HG03097 (cell line): Measurements from ENCODE around the gene KCTD11.
"Not testable (repeated sequence)": the region's sequence is repeated elsewhere in the genome, so short reads cannot be mapped to it uniquely, and the experiment has no call there.

Experiments used
- ATAC-seq: cut with Tn5 transposase; IDR thresholded peaks from one replicate; pipeline ENCODE4 v1.9.1; 2021; ENCODE audit not compliant: unreplicated experiment, low FRiP score

The KCTD11 gene

GRCh38 chr17:7321466-7321865 lies 30.5 kb upstream of the KCTD11 start:
- ATAC-seq: no peak

DNA sequence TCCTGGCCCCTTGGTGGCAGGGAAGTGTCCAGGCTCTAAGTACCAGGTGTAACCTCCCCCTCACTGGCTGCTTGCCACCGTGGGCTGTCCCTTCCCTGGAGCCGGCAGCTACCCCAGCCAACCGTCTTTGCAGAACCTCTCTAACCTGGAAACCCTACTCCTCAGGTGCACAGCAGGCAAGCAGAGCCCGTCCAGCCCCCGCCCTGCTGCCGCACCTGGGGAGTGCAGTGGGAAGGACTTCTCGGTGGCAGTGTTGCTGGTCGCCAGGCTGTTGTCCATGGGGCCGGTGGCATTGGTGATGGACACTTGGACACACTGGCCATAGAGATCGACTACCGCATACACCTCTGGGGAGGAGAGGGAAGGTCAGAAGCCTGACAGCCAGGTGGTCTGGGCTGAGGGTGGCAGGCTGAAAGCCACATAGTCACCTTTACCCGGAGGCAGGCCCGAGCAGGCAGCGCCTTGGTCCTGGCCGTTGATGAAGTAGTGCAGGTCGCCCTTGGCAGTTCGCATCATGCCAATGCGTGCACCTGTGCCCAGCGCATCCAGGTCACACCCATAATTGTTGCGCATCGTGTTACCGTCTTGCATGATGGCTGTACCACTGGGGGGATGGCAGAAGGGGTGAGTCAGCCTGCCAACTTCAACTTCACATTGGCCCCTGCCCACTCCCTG lies 29.3 kb upstream of the KCTD11 start:
- no peak for ATAC-seq

- ATAC-seq: no peak
Observed at GRCh38 chr17:7323731-7324437, 28.1 kb upstream of the KCTD11 start.

- ATAC-seq: no peak
Observed at GRCh38 chr17:7324438-7324779, 27.6 kb upstream of the KCTD11 start.

- ATAC-seq: no peak
Observed at GRCh38 chr17:7325031-7325528, 26.9 kb upstream of the KCTD11 start.

DNA sequence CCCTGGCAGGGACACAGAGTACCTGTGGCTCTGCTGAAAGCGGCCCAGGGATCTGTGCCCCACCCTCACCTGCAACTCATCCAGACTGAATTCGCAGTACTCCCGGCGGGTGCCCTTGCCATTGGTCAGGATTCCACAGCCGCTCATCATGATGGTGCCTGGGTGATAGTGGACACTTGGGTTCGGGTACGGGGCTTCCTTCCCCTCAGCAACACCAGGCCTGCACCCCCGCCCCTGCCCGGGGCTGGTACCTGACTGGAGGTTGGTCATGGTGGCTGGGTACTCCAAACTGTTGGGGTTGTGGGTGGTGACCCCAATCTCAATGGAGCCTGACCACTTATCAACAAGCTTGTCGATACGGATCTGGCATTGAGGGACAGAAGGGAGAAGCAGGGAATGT lies 25.8 kb upstream of the KCTD11 start:
- ATAC-seq: no peak

DNA sequence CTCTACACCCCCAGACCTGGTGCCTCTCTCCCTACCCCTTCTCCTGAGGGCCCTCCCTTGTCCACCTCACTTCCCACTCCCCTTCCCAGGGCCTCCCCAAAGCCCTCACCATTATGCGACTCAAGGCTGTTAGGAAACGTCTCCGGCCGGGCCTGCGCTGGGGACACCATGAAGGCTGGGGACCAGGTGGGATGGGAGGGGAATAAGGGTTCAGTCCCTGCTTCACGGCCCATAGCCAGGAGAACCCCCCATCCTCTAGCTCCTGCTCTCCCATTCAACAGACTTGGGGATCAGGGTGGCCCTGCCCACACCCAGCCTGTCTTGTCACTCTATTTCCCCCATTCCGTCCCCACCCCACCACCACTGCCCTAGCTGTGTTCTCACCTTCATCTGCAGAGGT lies 24.9 kb upstream of the KCTD11 start:
- ATAC-seq: no peak

GRCh38 chr17:7327501-7327900 lies 24.5 kb upstream of the KCTD11 start:
- ATAC-seq: no peak

GRCh38 chr17:7328009-7328408 lies 24.0 kb upstream of the KCTD11 start:
- no peak for ATAC-seq

DNA sequence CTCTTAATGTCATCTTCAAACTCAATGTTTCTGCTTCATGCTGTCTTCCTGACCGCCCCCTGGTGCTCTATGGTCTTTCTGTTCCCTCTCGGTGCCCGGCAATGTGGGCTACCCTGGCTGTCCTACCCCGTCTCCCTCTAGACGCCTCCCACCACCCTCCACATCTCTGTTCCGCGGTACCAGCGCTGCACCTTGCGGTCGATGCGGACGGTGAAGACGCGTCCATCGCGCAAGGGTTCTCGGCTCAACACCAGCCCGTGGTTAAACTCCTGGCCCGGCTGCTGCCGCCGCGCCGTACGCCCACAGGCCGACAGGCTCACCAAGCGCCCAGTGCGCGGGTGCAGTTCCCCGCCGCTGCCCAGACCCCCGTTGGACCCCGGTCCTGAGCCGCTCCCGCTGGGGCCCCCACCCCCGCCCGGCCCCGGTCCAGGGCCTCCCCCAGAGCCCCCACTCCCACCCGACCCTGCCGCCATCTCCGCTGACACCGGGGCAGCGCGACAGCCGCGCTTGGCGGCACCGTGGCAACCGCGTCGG lies 23.1 kb upstream of the KCTD11 start, which contains the start of gene NEURL4:
TSS of gene NEURL4 (minus strand) at position 496 of the 534 bp plus-strand sequence. CDS start at position 473, 23 bp downstream.
- ATAC-seq: peak; percentile 5

DNA sequence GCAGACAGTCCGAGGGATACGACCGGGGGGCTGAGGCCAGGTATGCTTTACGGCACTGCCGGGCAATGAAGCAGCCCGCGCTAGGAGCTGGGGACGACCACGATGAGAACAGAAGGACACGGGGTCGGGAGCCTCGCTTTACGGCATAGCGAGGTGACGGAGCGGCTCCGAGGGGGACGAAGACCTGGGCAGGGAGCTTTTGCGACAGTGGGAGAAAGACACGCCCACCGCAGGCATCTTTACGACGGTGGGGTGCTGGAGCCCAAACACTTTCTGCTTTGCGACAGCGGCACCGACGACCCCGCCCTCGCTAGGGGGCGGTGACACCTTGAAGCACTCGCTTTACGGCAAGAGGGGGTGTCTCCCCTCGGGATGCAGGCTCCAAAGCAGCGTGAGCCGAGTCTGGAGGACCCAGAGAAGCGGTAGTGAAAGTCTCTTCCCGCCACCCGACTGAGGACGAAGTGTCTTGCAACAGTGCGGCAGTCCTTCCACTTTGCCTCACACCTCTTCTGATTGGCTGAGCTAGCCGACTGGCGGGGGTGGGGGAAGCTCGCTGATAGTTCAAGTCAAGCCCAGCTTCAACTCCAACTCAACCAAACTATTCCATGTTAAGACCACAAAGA lies 22.5 kb upstream of the KCTD11 start:
- peak; percentile 66 for ATAC-seq

DNA sequence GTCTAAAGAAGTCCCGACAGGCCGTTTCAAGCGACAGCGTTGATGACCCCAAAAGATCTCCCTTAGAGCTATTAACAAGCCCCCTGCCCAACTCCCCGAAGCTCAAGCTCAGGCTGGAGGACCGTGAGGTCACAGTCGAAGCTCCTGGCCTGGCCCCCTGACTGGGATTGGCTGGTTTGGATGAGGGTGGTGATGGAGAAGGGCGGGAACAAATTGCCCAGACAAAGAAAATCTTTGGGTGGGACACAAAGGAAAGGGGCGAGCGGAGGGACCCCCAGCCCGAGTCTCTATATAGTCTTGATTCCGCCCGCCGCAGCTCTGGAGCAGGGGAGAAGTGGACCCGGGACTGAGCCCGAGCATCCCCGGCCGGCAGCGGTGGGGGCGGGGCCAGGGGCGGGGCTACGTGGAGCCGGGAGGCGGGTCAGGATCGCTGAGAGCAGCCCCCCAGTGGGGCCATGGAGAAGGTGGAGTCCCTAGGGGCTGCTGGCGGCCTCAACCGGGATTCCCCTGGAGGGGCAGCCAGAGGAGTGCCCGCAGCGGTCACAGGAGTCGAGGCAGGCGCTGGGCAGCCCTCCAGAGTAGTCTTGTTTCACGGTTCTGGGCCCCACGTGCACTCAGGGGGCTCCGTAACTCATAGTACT lies 21.8 kb upstream of the KCTD11 start:
- ATAC-seq: peak; percentile 24

DNA sequence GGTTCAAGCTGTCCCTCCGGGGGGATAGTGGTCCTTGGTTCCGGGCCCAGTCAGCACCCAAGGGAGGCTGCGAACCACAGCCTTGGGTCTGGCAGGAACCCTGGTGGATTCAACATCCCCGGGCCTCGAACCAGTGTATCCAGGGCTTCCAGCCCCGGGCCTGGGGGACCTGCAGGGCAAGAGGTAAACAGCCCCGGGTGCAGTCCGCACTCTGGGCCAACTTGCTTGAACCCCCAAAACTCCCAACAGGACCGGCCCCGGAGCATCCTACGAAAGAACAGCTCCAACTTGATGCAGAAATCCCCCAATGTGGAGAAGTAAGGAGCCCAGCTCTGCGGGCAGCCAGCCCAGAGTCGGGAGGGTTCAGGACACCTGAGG lies 21.3 kb upstream of the KCTD11 start:
- ATAC-seq: no peak

DNA sequence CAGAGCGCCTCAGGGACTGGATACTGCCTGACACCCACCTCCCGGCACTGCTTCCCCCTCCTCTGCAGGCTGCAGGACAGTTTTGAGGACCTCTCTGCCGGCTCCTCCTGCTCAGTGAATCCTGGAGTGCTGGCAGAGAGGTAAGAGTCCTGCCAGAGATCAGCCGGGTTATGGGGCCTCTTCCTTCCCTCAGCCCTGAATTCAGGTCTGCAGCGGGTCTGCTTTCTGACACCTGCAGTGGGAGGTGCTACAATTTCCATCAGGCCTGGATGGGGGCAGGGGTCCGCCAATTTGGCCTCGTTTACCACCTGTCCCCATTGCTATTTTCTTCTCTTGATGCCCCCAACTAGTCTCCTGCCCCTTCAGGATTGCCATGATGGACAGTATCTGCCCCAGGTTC lies 19.9 kb upstream of the KCTD11 start:
- no peak for ATAC-seq

GRCh38 chr17:7332600-7333069 lies 19.3 kb upstream of the KCTD11 start:
- not testable (repeated sequence) for ATAC-seq

DNA sequence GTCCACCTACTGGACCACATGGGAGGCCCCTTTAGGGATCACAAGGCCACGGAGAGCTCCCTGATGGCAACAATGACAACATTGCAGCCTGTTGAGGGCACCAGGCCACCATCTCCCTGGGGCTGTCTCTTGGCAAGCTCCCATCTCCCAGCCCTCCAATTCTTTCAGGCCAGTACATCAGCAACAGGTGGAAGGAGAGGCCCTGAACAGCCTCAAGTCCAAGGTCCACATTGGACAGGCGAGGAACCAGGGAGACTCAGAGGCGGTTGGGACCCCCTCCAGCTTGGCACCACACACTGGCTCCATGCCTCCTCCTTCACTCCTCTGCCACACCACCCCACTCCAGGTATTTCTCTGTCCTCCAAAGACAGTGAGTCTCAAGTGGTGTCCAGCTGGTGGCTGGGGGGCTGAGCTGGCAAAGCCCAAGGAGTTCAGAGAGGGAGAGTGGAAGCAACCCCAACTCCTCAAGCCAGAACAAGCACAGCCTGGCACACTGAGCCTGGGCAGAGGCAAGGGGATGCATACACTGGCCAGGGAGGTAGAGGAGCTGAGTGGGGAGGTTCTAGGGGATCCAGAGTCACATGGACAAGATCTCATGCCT lies 16.9 kb upstream of the KCTD11 start:
- ATAC-seq: no peak

DNA sequence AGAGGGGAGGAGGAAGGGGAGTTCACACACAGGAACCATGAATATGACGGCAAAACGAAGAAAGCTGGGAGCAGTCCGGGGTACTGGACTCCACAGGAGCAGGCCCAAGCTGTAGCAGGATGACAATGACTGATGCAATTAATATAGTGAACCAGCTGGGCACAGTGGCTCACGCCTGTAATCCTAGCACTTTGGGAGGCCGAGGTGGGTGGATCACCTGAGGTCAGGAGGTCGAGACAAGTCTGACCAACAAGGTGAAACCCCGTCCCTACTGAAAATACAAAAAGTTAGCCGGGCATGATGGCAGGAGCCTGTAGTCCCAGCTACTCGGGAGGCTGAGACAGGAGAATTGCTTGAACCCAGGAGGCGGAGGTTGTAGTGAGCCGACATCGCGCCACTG lies 16.2 kb upstream of the KCTD11 start:
- ATAC-seq: not testable (repeated sequence)

DNA sequence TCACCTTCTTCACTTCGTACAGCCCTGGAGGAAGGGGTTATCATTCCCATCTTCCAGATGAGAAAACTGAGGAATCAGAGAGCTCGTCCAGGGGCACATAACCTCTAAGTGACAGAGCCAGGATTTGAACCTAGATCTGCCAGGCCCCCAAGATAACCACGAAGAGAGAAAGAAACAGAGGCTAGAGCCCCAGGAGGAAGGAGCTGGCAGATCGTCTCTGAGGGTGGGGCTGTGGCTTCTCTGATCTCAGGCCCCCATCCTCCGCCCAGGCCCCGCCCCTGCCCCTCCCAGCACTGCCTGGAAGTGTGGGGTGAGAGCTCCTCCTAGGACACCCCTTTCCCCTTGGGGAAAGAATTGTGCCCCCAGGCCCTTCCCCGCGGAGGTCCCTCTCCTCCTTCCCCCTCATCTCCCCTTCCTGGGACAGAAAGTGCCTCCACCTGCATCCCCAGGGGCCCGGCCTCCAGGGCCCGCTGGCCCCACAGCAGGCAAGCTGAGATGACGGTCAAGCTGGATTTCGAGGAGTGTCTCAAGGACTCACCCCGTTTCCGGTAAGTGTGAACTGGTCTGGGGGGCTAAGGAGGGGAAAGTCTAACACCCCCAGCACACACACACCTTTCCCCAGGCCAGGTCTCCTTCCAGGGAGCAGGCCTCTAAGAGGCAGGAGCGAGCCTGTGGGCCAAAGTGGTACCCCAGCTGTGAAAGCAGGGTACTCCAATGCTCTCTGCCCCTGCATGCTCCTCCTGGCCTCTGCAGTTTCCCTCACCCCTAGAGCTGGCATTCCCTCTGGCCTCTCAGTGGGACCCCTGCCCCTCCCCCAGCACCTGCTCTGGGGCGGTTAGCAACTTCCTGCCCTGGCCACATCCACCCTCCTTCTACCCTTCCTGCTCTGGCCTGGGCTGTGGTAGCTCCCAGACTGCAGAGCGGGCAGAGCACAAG lies 15.5 kb upstream of the KCTD11 start, which contains the start of gene ACAP1:
TSS of gene ACAP1 (plus strand) at position 290 of the 936 bp plus-strand sequence. CDS start at position 496, 206 bp downstream.
- no peak for ATAC-seq

GRCh38 chr17:7337600-7337999 lies 14.4 kb upstream of the KCTD11 start:
- not testable (repeated sequence) for ATAC-seq
